ENCODE data around the gene IL12B.

GRCh38 chr5:159345861-159346260 lies 15.6 kb upstream of the IL12B start:
- no peak for TF ChIP-seq CTCF (IDR thresholded peaks at IDR 0.05; ENCODE audit: low read depth, low read length, poor library complexity, severe bottlenecking)
- TF ChIP-seq EZH2phosphoT487 (IDR thresholded peaks at IDR 0.05; ENCODE audit: borderline replicate concordance, low read length): no peak

All from DOHH2 (cell line).